ENCODE data around the gene COL18A1. TPM values are rescaled to one million over a fixed set of nuclear protein-coding genes. Genes with fewer than 3 reads are reported as not detected.

Gene COL18A1
- polyA plus RNA-seq, 3 donors, result 0.80 to 4.1 (median 1.1) TPM

- Mint-ChIP-seq H3K4me1 (peaks cover 3% of the 10 kb centered on the region), H3K4me3 (no peak overlapping the region), H3K9me3 (peaks cover 0 to 2% (median 0%) of the 10 kb centered on the region in 7 donors), H3K27me3 (ENCODE audit: low read depth in 3 of 3) (peaks cover 3 to 9% (median 8%) of the 10 kb centered on the region in 3 donors), H3K27ac (no peak overlapping the region), H3K36me3 (no peaks in the 10 kb centered on the region)
- Histone ChIP-seq H3K27me3 (ENCODE audit: control insufficient read depth in 2 of 2, insufficient read depth in 2 of 2, low read length in 2 of 2) (no peaks in the 10 kb centered on the region), H3K36me3 (replicated peaks in 1 of 2; ENCODE audit: control insufficient read depth in 1 of 2, insufficient read depth in 2 of 2, low read length in 2 of 2) (no peaks in the 10 kb centered on the region), H2AFZ (ENCODE audit: insufficient read depth, low read depth, low read length, poor library complexity, severe bottlenecking) (no peak overlapping the region), H3K79me2 (ENCODE audit: insufficient read depth, low read length) (no peaks in the 10 kb centered on the region), H4K20me1 (ENCODE audit: insufficient read depth, low read length) (no peaks in the 10 kb centered on the region), H3K9me3 (replicated peaks in 1 of 2; ENCODE audit: control insufficient read depth in 1 of 2, insufficient read depth in 1 of 2, low read length in 2 of 2) (no peaks in the 10 kb centered on the region), H3K4me2 (replicated peaks; ENCODE audit: extremely low read depth, low read length, poor library complexity, severe bottlenecking) (no peak overlapping the region), H3K9ac (ENCODE audit: insufficient read depth, low read length, poor library complexity, severe bottlenecking) (no peak overlapping the region), H3K4me1 (ENCODE audit: control insufficient read depth in 1 of 2, insufficient read depth in 2 of 2, low read length in 2 of 2) (no peaks in the 10 kb centered on the region), H3K4me3 (replicated peaks in 1 of 3; ENCODE audit: low read depth in 2 of 3, low read length in 3 of 3) (no peak overlapping the region), H3K27ac (ENCODE audit: low read depth in 1 of 2, low read length in 2 of 2) (no peak overlapping the region)
- no peak for DNase-seq
- intact Hi-C loops (cut with micrococcal nuclease), result no loop called here
- 94% methylated on average over 2 of the region's 5 CpGs for WGBS (ENCODE audit: insufficient coverage)
- TF ChIP-seq CTCF (IDR thresholded peaks at IDR 0.05), result no peak
Observed at GRCh38 chr21:45371655-45372054, 33.3 kb upstream of the COL18A1 start.

- Histone ChIP-seq H3K9me3 (replicated peaks in 1 of 2; ENCODE audit: control insufficient read depth in 1 of 2, insufficient read depth in 1 of 2, low read length in 2 of 2) (no peaks in the 10 kb centered on the region), H2AFZ (ENCODE audit: insufficient read depth, low read depth, low read length, poor library complexity, severe bottlenecking) (no peak overlapping the region), H4K20me1 (ENCODE audit: insufficient read depth, low read length) (no peaks in the 10 kb centered on the region), H3K36me3 (replicated peaks in 1 of 2; ENCODE audit: control insufficient read depth in 1 of 2, insufficient read depth in 2 of 2, low read length in 2 of 2) (no peaks in the 10 kb centered on the region), H3K4me1 (ENCODE audit: control insufficient read depth in 1 of 2, insufficient read depth in 2 of 2, low read length in 2 of 2) (no peaks in the 10 kb centered on the region), H3K27me3 (ENCODE audit: control insufficient read depth in 2 of 2, insufficient read depth in 2 of 2, low read length in 2 of 2) (no peaks in the 10 kb centered on the region), H3K9ac (ENCODE audit: insufficient read depth, low read length, poor library complexity, severe bottlenecking) (no peak overlapping the region), H3K4me3 (replicated peaks in 1 of 3; ENCODE audit: low read depth in 2 of 3, low read length in 3 of 3) (no peak overlapping the region), H3K79me2 (ENCODE audit: insufficient read depth, low read length) (no peaks in the 10 kb centered on the region), H3K27ac (ENCODE audit: low read depth in 1 of 2, low read length in 2 of 2) (no peak overlapping the region), H3K4me2 (replicated peaks; ENCODE audit: extremely low read depth, low read length, poor library complexity, severe bottlenecking) (no peak overlapping the region)
- Mint-ChIP-seq H3K4me1 (peaks cover 3% of the 10 kb centered on the region), H3K36me3 (no peaks in the 10 kb centered on the region), H3K27ac (no peak overlapping the region), H3K9me3 (peaks cover 0 to 8% (median 4%) of the 10 kb centered on the region in 7 donors), H3K27me3 (ENCODE audit: low read depth in 3 of 3) (peaks cover 4 to 13% (median 10%) of the 10 kb centered on the region in 3 donors), H3K4me3 (no peak overlapping the region)
- WGBS (ENCODE audit: insufficient coverage), result 82% methylated on average over 2 of the region's 7 CpGs
- no peak for TF ChIP-seq CTCF (IDR thresholded peaks at IDR 0.05)
- intact Hi-C loops (cut with micrococcal nuclease), result no loop called here
- DNase-seq, result no peak
Observed at GRCh38 chr21:45372732-45373355, 32.1 kb upstream of the COL18A1 start.

Data from CD14-positive monocyte (primary cell).